H1 (cell line): ENCODE results near the gene MELK. TPM values are rescaled to one million over a fixed set of nuclear protein-coding genes. Genes with fewer than 3 reads are reported as not detected.

Experiments used
- BCL11A ChIP-seq, 2 experiments: IDR thresholded peaks; one replicate each; pipeline ENCODE4 v1.6.1; 2011; ENCODE audit warnings: low read depth in 2 of 2, low read length in 2 of 2, mild to moderate bottlenecking in 2 of 2
- CHD7 ChIP-seq: fragments of 300-600 bp; sonication (generic); IDR thresholded peaks from 2 replicates; pipeline ENCODE4 v1.7.1; 2012; ENCODE audit warnings: low read length, moderate library complexity, mild to moderate bottlenecking, inconsistent platforms; ENCODE audit not compliant: insufficient replicate concordance
- HDAC6 ChIP-seq: IDR thresholded peaks from one replicate; pipeline ENCODE4 v1.7.1; 2012; ENCODE audit warnings: low read depth, mild to moderate bottlenecking, inconsistent platforms, low read length, moderate library complexity
- JUN ChIP-seq: IDR thresholded peaks from 2 replicates; pipeline ENCODE4 v1.6.1; 2011; ENCODE audit warnings: low read depth, mild to moderate bottlenecking, improper control_type of control experiment, low read length
- KDM1A ChIP-seq: fragments of 200-600, 300-600 bp; sonication (generic); IDR thresholded peaks from 2 replicates; pipeline ENCODE4 v1.7.1; 2016; ENCODE audit warnings: mild to moderate bottlenecking, low read length, borderline replicate concordance
- RNF2 ChIP-seq: fragments of 200-900, 300-1000 bp; sonication (generic); IDR thresholded peaks from 2 replicates; pipeline ENCODE4 v1.7.1; 2016; ENCODE audit warnings: borderline replicate concordance, low read depth, mild to moderate bottlenecking, antibody characterized with exemption, low read length; ENCODE audit not compliant: poor library complexity, severe bottlenecking; ENCODE audit errors: missing control alignments
- RXRA ChIP-seq: IDR thresholded peaks from 2 replicates; pipeline ENCODE4 v1.6.1; 2011; ENCODE audit warnings: low read depth, mild to moderate bottlenecking, low read length, moderate library complexity; ENCODE audit not compliant: insufficient read depth
- polyA plus RNA-seq, 7 experiments: library from polyadenylated mRNA; depleted of rRNA in 3 of 7; stranded (reverse) in 5 of 7; unstranded in 2 of 7; fragments of >200 nt in 5 of 7; fragments of 200-250 nt in 2 of 7; gene quantifications; 1 replicate in 5 of 7; 2 replicates in 1 of 7; 4 replicates in 1 of 7; pipeline versions ENCODE4 v1.2.1 to v1.2.3, GENCODE V29; 2011 to 2013; ENCODE audit warnings: missing spikeins in 2 of 7, mixed read lengths in 2 of 7
- total RNA-seq: library from RNA; stranded (reverse); fragmentation: NEBNext Ultra II Directional; extraction: Animal tissue kit (Norgen Biotek cat#: 25700); gene quantifications from 2 replicates; pipeline ENCODE4 v1.2.1, GENCODE V29; 2021

MELK gene
- total and polyA plus RNA-seq, 2 of the 8 experiments (the other 6 are each of a cell fraction or from before 2014, with no cell fraction given): 26.2 to 53.1 TPM

- TF ChIP-seq CHD7 (no peak), HDAC6 (no peak), BCL11A (IDR thresholded peaks at IDR 0.05; ENCODE audit: low read depth in 2 of 2, low read length in 2 of 2) (no peak), RNF2 (no peak), JUN (no peak), RXRA (no peak), KDM1A (no peak)
Measured at GRCh38 chr9:36686471-36686870, 113.8 kb downstream of the MELK start (continued).
